Uterus (tissue), 2 donors: ENCODE data around the gene MAN2A1.

Experiments used
- CTCF ChIP-seq, 4 experiments: fragments of 200-600 bp in 2 of 4; fragments of 450-650 bp in 2 of 4; sonication (generic) in 2 of 4; IDR thresholded peaks; one replicate each; pipeline ENCODE4 v1.5.1; 2016 to 2019; ENCODE audit warnings: antibody characterized with exemption in 4 of 4, mild to moderate bottlenecking in 2 of 4, moderate library complexity in 1 of 4
- POLR2A ChIP-seq, 2 donors: fragments of 450-650 bp; IDR thresholded peaks; one replicate each; pipeline ENCODE4 v1.6.1; 2016; ENCODE audit warnings: antibody characterized with exemption in 2 of 2, mild to moderate bottlenecking in 1 of 2, moderate library complexity in 1 of 2

- TF ChIP-seq POLR2A (IDR thresholded peaks at IDR 0.05) (peak; percentile 41 to 44), CTCF (IDR thresholded peaks at IDR 0.05) (peak; percentile 76 to 83 (median 80))
Observed at GRCh38 chr5:109690975-109691574, 1.3 kb downstream of the MAN2A1 start.
